GM12801 (cell line): ENCODE measurements around the gene P4HA1.

ENCODE experiments used
- TF ChIP-seq, protein P1 (sequence below): IDR thresholded peaks from one replicate; pipeline ENCODE4 v1.5.1; 2011; ENCODE audit warnings: control low read depth; ENCODE audit not compliant: insufficient read length; ENCODE audit errors: extremely low read depth

P4HA1 gene

GRCh38 chr10:72997099-72997498, 99.6 kb downstream of the P4HA1 start:
- TF ChIP-seq, protein P1, sequence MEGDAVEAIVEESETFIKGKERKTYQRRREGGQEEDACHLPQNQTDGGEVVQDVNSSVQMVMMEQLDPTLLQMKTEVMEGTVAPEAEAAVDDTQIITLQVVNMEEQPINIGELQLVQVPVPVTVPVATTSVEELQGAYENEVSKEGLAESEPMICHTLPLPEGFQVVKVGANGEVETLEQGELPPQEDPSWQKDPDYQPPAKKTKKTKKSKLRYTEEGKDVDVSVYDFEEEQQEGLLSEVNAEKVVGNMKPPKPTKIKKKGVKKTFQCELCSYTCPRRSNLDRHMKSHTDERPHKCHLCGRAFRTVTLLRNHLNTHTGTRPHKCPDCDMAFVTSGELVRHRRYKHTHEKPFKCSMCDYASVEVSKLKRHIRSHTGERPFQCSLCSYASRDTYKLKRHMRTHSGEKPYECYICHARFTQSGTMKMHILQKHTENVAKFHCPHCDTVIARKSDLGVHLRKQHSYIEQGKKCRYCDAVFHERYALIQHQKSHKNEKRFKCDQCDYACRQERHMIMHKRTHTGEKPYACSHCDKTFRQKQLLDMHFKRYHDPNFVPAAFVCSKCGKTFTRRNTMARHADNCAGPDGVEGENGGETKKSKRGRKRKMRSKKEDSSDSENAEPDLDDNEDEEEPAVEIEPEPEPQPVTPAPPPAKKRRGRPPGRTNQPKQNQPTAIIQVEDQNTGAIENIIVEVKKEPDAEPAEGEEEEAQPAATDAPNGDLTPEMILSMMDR, result no peak

DNA sequence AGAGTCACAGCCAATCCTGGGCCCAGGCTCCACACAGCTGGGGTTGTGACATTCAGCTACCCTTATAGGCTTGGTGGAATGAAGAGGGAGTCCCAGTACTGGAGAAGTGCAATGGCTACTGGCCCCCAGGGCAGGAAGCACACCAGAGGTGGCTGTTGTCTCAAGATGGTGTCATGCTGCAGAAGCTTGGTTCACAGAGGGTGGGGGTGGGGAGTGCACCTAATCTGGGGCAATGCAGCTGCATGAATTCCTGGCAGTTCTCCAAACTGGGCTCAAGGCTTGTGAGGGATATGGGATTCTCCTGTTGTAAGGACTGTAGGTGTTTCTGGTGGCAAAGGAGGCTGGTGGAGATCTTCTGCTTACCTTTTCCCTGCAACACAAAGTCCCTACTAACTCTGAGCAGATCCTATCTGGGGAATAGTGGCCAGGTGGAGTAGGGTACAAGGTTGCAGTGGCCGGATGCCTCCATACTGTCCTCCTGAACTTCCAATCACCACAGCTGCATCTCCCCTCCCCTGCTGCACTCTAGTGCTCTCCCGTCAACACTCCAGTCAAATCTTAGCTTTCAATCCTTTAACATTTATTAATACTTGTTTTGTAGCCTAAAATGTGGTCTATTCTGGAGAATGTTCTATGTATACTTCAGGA, 114.7 kb downstream of the P4HA1 start:
- TF ChIP-seq, protein P1, result no peak

GRCh38 chr10:72981028-72981881, 115.4 kb downstream of the P4HA1 start:
- TF ChIP-seq, protein P1, result no peak

DNA sequence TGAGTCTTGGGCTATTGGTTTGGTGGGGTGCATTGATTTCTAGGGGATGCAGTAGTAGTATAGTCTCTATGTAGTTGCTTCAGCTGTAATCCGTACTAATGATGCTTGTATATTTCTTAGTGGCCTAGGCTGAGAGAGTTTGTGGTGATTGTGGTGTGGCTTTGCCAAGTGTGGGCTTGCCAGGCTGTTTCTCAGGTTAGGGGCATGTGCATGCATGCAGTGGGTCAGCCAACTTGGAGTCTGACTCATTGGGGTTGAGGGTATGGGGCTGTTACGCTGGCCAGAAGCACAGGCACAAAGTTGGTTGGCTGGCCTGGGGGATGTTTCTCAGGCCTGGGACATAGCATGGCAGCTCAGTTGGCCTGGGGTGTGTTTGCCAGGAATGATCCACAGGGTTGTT, 116.3 kb downstream of the P4HA1 start:
- TF ChIP-seq, protein P1, result no peak

GRCh38 chr10:72979709-72980108, 117.0 kb downstream of the P4HA1 start:
- TF ChIP-seq, protein P1, result no peak

- TF ChIP-seq, protein P1, result no peak
Measured at GRCh38 chr10:72976886-72977285, 119.8 kb downstream of the P4HA1 start.
